Measurements from ENCODE around the gene GPC5.

DNA sequence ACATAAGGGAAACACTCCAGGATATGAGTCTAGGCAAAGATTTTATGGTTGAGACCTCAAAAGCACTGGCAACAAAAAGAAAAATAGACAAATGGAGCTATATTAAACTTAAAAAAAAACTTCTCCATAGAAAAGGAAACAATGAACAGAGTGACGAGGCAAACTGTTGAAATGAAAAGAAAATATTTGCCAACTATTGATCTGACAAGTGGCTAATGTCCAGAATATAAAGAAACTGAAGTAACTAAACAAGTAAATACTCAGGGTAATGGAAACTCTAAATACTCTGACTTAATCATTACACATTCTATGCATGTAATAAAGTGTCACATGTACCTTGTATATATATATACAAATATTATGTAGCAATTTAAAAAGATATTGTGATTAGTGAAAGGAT lies 562.5 kb downstream of the GPC5 start:
- TF ChIP-seq ZNF384 (IDR thresholded peaks at IDR 0.05; ENCODE audit: low read depth, low read length) (no peak), YY1 (IDR thresholded peaks at IDR 0.05; ENCODE audit: borderline replicate concordance in 1 of 3, control insufficient read depth in 1 of 3, extremely low read depth in 1 of 3, insufficient read depth in 3 of 3, insufficient read length in 1 of 3, insufficient replicate concordance in 2 of 3, low read depth in 1 of 3, low read length in 2 of 3) (no peak), ZBTB33 (CRISPR knock-in tag; IDR thresholded peaks at IDR 0.05) (no peak), KAT7 (CRISPR knock-in tag; IDR thresholded peaks at IDR 0.05; ENCODE audit: borderline replicate concordance) (no peak), RFX1 (IDR thresholded peaks at IDR 0.05) (no peak), TBL1XR1 (IDR thresholded peaks at IDR 0.05; ENCODE audit: low read length in 2 of 2) (no peak), BCLAF1 (IDR thresholded peaks at IDR 0.05; ENCODE audit: borderline replicate concordance in 1 of 2, control insufficient read depth in 1 of 2, low read depth in 2 of 2, low read length in 1 of 2) (no peak), MCM7 (IDR thresholded peaks at IDR 0.05) (no peak), ZNF280B (CRISPR knock-in tag; IDR thresholded peaks at IDR 0.05) (no peak), CTCF (IDR thresholded peaks at IDR 0.05 in 2 of 3, conservative IDR thresholded peaks at IDR 0.05 in 1 of 3; ENCODE audit: insufficient read depth in 2 of 3, low read depth in 1 of 3, low read length in 3 of 3) (no peak), RAD21 (CRISPR knock-in tag; conservative IDR thresholded peaks at IDR 0.05 in 1 of 2, IDR thresholded peaks at IDR 0.05 in 1 of 2) (no peak)
- TF ChIP-seq, protein P1, sequence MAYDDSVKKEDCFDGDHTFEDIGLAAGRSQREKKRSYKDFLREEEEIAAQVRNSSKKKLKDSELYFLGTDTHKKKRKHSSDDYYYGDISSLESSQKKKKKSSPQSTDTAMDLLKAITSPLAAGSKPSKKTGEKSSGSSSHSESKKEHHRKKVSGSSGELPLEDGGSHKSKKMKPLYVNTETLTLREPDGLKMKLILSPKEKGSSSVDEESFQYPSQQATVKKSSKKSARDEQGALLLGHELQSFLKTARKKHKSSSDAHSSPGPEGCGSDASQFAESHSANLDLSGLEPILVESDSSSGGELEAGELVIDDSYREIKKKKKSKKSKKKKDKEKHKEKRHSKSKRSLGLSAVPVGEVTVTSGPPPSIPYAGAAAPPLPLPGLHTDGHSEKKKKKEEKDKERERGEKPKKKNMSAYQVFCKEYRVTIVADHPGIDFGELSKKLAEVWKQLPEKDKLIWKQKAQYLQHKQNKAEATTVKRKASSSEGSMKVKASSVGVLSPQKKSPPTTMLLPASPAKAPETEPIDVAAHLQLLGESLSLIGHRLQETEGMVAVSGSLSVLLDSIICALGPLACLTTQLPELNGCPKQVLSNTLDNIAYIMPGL (CRISPR knock-in tag; IDR thresholded peaks at IDR 0.05): no peak
